K562 (cell line): ENCODE data around the gene MYOM1. TPM values are rescaled to one million over a fixed set of nuclear protein-coding genes. Genes with fewer than 3 reads are reported as not detected.

Experiments used
- AFF4 ChIP-seq: sonication (generic); formaldehyde crosslinking; IDR thresholded peaks from 2 replicates; pipeline ENCODE4 v1.8.0; 2023; ENCODE audit warnings: mild to moderate bottlenecking, missing genetic modification reagents
- CBFA2T3 ChIP-seq: fragments of 450-650 bp; IDR thresholded peaks from 2 replicates; pipeline ENCODE4 v1.6.1; 2017
- HDAC6 ChIP-seq: IDR thresholded peaks from 2 replicates; pipeline ENCODE4 v1.6.1; 2012; ENCODE audit warnings: low read depth, mild to moderate bottlenecking, control low read depth, inconsistent platforms, low read length, moderate library complexity
- KDM1A ChIP-seq, 2 experiments: fragments of 450-650 bp; IDR thresholded peaks; 2 replicates each; pipeline ENCODE4 v1.6.1; 2016; ENCODE audit warnings: mild to moderate bottlenecking in 2 of 2
- NRF1 ChIP-seq, 2 experiments: fragments of 450-650 bp; IDR thresholded peaks in 1 of 2; conservative IDR thresholded peaks in 1 of 2; 2 replicates each; pipeline ENCODE4 v1.6.1; 2014; ENCODE audit warnings: mild to moderate bottlenecking in 2 of 2
- POLR3A ChIP-seq: IDR thresholded peaks from 2 replicates; pipeline ENCODE4 v1.6.1; 2011; ENCODE audit warnings: borderline replicate concordance, mild to moderate bottlenecking, moderate library complexity; ENCODE audit not compliant: insufficient read length, insufficient read depth; ENCODE audit errors: extremely low read depth
- PTRF ChIP-seq: fragments of 450-650 bp; IDR thresholded peaks from 2 replicates; pipeline ENCODE4 v1.6.1; 2016; ENCODE audit warnings: mild to moderate bottlenecking, missing genetic modification characterization, missing compliant biosample characterization
- RBM14 ChIP-seq: fragments of 200-400 bp; formaldehyde crosslinking; IDR thresholded peaks from 2 replicates; pipeline ENCODE4 v1.6.1; 2018; ENCODE audit warnings: low read depth, mild to moderate bottlenecking, low read length, moderate library complexity, borderline replicate concordance; ENCODE audit not compliant: insufficient read depth
- SMAD1 ChIP-seq: fragments of 150-350 bp; IDR thresholded peaks from 2 replicates; pipeline ENCODE4 v1.6.1; 2014; ENCODE audit warnings: low read length, low read depth; ENCODE audit not compliant: partially characterized antibody
- THAP7 ChIP-seq: fragments of 250-450 bp; sonication (Bioruptor Pico); IDR thresholded peaks from 2 replicates; pipeline ENCODE4 v1.5.0; 2021
- TSHZ1 ChIP-seq: fragments of 250-450 bp; sonication (Bioruptor Pico); IDR thresholded peaks from 2 replicates; pipeline ENCODE4 v1.4.0; 2020; ENCODE audit warnings: mild to moderate bottlenecking, moderate library complexity
- ZNF407 ChIP-seq: fragments of 450-650 bp; IDR thresholded peaks from 2 replicates; pipeline ENCODE4 v1.6.1; 2016; ENCODE audit warnings: low read depth
- polyA plus RNA-seq, 8 experiments: library from polyadenylated mRNA; depleted of rRNA in 4 of 8; stranded (reverse) in 5 of 8; unstranded in 3 of 8; fragments of >200 nt; fragmentation: Nextera tagmentation in 2 of 8; fragmentation: Illumina TruSeq in 1 of 8; extraction: Ambion mirVana in 2 of 8; extraction: Trizol in 1 of 8; gene quantifications; 2 replicates each; pipeline versions ENCODE4 v1.2.1 to v1.2.3, GENCODE V29; 2011 to 2014; ENCODE audit warnings: inconsistent platforms in 1 of 8, missing spikeins in 1 of 8
- total RNA-seq, 7 experiments: library from RNA; depleted of rRNA in 6 of 7; stranded (reverse); fragments of >200 nt in 6 of 7; fragmentation: Illumina TruSeq in 2 of 7; extraction: Trizol in 2 of 7; gene quantifications; 2 replicates each; pipeline versions ENCODE4 v1.2.1 to v1.2.3, GENCODE V29; 2011 to 2021; ENCODE audit warnings: low replicate concordance in 1 of 7

MYOM1 gene
- total and polyA plus RNA-seq, 9 of the 15 experiments (the other 6 are each of a cell fraction or from before 2014, with no cell fraction given), result 0.01 to 0.62 (median 0.25) TPM

GRCh38 chr18:3035635-3036034, 184.1 kb downstream of the MYOM1 start (continued):
- TF ChIP-seq ZNF407, result no peak
- TF ChIP-seq THAP7 (CRISPR knock-in tag), result no peak
- no peak for TF ChIP-seq HDAC6
- TF ChIP-seq NRF1 (conservative IDR thresholded peaks at IDR 0.05 in 1 of 2, IDR thresholded peaks at IDR 0.05 in 1 of 2), result no peak
- no peak for TF ChIP-seq KDM1A (IDR thresholded peaks at IDR 0.05)
- TF ChIP-seq PTRF (tag), result no peak
- no peak for TF ChIP-seq CBFA2T3
- TF ChIP-seq SMAD1, result no peak
- TF ChIP-seq RBM14, result no peak
- no peak for TF ChIP-seq AFF4 (CRISPR knock-in tag)
- no peak for TF ChIP-seq TSHZ1 (CRISPR knock-in tag)
- TF ChIP-seq POLR3A, result no peak
